PFSK-1 (cell line): ENCODE measurements around the gene GOLPH3.

ENCODE experiments used
- FOXP2 ChIP-seq: optimal IDR thresholded peaks from 2 replicates; pipeline ENCODE3; 2011; ENCODE audit warnings: borderline replicate concordance, control low read depth, inconsistent platforms; ENCODE audit not compliant: insufficient read depth; ENCODE audit errors: extremely low read length, extremely low read depth
- POLR2AphosphoS5 ChIP-seq: IDR thresholded peaks from 2 replicates; pipeline ENCODE4 v1.6.1; 2012; ENCODE audit warnings: low read depth, mild to moderate bottlenecking, control low read depth, low read length, moderate library complexity
- SIN3A ChIP-seq: IDR thresholded peaks from 2 replicates; pipeline ENCODE4 v1.6.1; 2012; ENCODE audit warnings: mild to moderate bottlenecking, low read length, moderate library complexity, borderline replicate concordance; ENCODE audit not compliant: insufficient read depth
- TAF1 ChIP-seq: IDR thresholded peaks from 2 replicates; pipeline ENCODE4 v1.6.1; 2012; ENCODE audit warnings: low read length, control low read depth, borderline replicate concordance; ENCODE audit not compliant: insufficient read depth
- TF ChIP-seq, protein P1 (sequence below), 2 experiments: IDR thresholded peaks; 2 replicates each; pipeline versions ENCODE4 v1.6.1 to v1.8.0; 2011 to 2012; ENCODE audit warnings: low read depth in 2 of 2, low read length in 2 of 2, control low read depth in 1 of 2, inconsistent platforms in 1 of 2, mild to moderate bottlenecking in 1 of 2, moderate library complexity in 1 of 2; ENCODE audit not compliant: insufficient read depth in 1 of 2

The GOLPH3 gene

DNA sequence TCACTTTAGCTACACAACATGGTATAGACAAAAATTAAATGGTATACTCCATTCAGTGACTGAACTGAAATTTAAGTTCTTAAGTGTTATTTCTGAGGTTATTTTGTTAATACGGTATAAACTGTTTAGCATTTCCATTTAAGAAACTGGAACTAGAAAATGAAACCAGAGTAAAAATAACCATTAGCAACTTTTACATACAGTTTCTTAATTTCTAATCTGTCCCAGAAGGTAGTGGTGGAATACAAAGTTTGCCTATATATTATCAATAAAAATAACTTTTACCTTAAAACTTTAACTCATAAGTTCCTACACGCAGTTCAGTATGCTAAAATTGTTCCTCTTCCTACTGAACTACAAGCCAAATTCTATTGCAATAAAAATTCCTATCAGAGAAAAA, 10.3 kb downstream of the GOLPH3 start:
- no peak for TF ChIP-seq TAF1
- no peak for TF ChIP-seq POLR2AphosphoS5
- no peak for TF ChIP-seq SIN3A
- TF ChIP-seq, protein P1, sequence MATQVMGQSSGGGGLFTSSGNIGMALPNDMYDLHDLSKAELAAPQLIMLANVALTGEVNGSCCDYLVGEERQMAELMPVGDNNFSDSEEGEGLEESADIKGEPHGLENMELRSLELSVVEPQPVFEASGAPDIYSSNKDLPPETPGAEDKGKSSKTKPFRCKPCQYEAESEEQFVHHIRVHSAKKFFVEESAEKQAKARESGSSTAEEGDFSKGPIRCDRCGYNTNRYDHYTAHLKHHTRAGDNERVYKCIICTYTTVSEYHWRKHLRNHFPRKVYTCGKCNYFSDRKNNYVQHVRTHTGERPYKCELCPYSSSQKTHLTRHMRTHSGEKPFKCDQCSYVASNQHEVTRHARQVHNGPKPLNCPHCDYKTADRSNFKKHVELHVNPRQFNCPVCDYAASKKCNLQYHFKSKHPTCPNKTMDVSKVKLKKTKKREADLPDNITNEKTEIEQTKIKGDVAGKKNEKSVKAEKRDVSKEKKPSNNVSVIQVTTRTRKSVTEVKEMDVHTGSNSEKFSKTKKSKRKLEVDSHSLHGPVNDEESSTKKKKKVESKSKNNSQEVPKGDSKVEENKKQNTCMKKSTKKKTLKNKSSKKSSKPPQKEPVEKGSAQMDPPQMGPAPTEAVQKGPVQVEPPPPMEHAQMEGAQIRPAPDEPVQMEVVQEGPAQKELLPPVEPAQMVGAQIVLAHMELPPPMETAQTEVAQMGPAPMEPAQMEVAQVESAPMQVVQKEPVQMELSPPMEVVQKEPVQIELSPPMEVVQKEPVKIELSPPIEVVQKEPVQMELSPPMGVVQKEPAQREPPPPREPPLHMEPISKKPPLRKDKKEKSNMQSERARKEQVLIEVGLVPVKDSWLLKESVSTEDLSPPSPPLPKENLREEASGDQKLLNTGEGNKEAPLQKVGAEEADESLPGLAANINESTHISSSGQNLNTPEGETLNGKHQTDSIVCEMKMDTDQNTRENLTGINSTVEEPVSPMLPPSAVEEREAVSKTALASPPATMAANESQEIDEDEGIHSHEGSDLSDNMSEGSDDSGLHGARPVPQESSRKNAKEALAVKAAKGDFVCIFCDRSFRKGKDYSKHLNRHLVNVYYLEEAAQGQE (IDR thresholded peaks at IDR 0.05; ENCODE audit: insufficient read depth in 1 of 2, low read depth in 2 of 2, low read length in 2 of 2): no peak
- no peak for TF ChIP-seq FOXP2

DNA sequence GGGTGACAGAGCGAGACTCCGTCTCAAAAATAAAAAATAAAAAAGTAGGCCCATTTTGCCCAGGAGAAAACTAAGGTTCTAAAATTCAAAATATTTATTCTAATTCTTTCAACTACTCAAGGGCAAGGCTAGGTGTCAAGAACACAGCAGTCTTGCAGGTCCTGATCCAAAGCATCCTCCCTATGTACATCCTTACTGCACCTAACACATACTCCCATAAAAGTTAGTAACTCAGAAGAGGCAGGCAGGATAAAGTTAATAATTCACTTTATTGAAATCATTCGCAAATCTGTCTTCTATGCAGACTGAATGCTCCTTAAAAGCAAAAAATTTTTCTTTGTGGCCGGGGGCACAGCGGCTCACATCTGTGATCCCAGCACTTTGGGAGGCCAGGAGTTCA, 11.1 kb downstream of the GOLPH3 start:
- no peak for TF ChIP-seq TAF1
- TF ChIP-seq FOXP2: no peak
- TF ChIP-seq SIN3A: no peak
- no peak for TF ChIP-seq POLR2AphosphoS5
- TF ChIP-seq, protein P1 (IDR thresholded peaks at IDR 0.05; ENCODE audit: insufficient read depth in 1 of 2, low read depth in 2 of 2, low read length in 2 of 2): no peak

DNA sequence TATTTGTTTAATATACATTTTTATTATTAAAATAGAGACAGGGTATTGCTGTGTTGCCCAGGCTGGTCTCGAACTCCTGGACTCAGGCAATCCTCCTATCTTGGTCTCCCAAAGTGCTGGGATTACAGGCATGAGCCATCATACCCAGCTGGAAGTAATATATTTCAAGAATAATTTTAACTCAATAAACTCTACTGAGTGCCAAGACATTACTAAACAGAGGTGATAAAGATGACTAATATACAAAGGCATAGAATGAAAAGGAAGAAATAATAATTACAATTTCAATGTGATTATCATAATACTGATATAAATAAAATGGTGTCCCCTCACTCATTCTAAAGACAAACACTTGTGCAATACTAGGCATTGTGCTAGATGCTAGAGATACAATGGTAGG, 13.9 kb downstream of the GOLPH3 start:
- TF ChIP-seq POLR2AphosphoS5 (no peak), FOXP2 (no peak), TAF1 (no peak), SIN3A (no peak)
- TF ChIP-seq, protein P1 (IDR thresholded peaks at IDR 0.05; ENCODE audit: insufficient read depth in 1 of 2, low read depth in 2 of 2, low read length in 2 of 2): no peak

DNA sequence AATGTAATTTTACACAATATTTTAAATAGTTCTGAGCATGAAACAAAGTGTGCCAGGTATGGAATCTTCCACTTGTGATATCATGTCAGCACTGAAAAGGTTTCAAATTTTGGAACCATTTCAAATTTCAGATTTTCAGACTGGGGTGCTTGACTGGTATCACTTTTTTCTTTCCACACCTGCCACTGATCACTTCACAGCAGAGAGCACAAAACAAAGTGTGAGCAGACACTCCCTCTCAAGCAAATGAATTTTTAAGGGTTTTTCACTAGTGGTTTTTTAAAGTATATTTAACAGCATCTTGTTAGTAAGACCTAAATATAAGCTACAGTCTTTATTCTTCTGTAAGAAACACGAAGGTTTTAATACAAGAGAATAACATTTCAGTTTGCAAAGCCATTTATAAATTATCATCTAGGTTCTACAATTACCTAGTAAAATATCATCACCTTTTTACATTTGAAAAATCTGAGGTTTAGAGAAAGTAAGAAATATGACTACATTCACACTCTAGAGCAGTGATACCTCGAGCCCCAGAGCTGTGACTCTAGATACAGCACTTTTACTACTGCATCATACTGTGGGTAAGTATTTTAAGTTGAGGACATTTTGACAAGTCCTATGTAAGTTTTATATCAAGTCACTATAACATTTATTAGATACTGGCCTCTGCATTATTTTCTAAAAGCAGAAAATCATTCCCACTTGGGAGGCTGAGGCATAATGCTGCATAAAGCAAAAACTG, 14.6 kb downstream of the GOLPH3 start:
- TF ChIP-seq, protein P1 (IDR thresholded peaks at IDR 0.05; ENCODE audit: insufficient read depth in 1 of 2, low read depth in 2 of 2, low read length in 2 of 2): no peak
- TF ChIP-seq POLR2AphosphoS5 (no peak), FOXP2 (no peak), TAF1 (no peak), SIN3A (no peak)

DNA sequence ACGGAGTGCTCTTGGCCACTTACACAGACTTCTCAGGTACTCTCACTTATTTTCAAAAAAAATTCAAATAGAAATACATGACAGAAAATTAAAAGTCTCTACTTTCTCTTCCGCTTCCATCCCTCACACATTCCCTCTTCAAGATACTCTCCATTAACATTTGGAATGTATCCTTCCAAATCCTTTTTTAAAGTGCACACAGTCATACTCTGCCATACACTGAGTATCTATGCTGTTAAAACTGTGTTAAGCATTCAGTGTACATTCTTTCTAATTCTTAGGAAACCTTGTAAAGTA, 15.5 kb downstream of the GOLPH3 start:
- TF ChIP-seq FOXP2: no peak
- TF ChIP-seq TAF1: no peak
- TF ChIP-seq, protein P1 (IDR thresholded peaks at IDR 0.05; ENCODE audit: insufficient read depth in 1 of 2, low read depth in 2 of 2, low read length in 2 of 2): no peak
- TF ChIP-seq SIN3A: no peak
- TF ChIP-seq POLR2AphosphoS5: no peak
